NB4 (cell line): ENCODE results near the gene PPP1R15B.

Experiments
- DNase-seq: peaks from one replicate; pipeline ENCODE4 v3.0.0; 2010; ENCODE audit warnings: low read depth
- H3K4me3 ChIP-seq: one replicate; pipeline ENCODE4 v1.5.1; 2011; ENCODE audit warnings: mild to moderate bottlenecking, low read depth, low read length, moderate library complexity
- CTCF ChIP-seq: IDR thresholded peaks from one replicate; pipeline ENCODE4 v1.5.1; 2012; ENCODE audit warnings: low read depth, low read length
- MAX ChIP-seq: IDR thresholded peaks from 2 replicates; pipeline ENCODE4 v1.6.1; 2011; ENCODE audit warnings: low read depth, low read length
- MYC ChIP-seq: IDR thresholded peaks from 2 replicates; pipeline ENCODE4 v1.6.1; 2011; ENCODE audit warnings: low read depth, low read length
- POLR2A ChIP-seq: IDR thresholded peaks from 2 replicates; pipeline ENCODE4 v1.6.1; 2011; ENCODE audit warnings: mild to moderate bottlenecking; ENCODE audit not compliant: insufficient read length; ENCODE audit errors: extremely low read depth

The PPP1R15B gene

GRCh38 chr1:204354579-204354978, 57.0 kb downstream of the PPP1R15B start:
- TF ChIP-seq MAX, result no peak
- no peak for TF ChIP-seq POLR2A
- TF ChIP-seq MYC, result no peak
- TF ChIP-seq CTCF, result no peak
- H3K4me3 ChIP-seq, result no peak overlapping the region

More at GRCh38 chr1:204354579-204354978, 57.0 kb downstream of the PPP1R15B start:
- no peak for DNase-seq
